Left ventricle myocardium inferior (tissue), 1 donor: ENCODE results near the gene GNB2. TPM values are rescaled to one million over a fixed set of nuclear protein-coding genes. Genes with fewer than 3 reads are reported as not detected.

ENCODE experiments used
- DNase-seq: peaks from one replicate; pipeline ENCODE4 v3.0.0-alpha.2; 2020
- H3K27ac ChIP-seq: fragments of 200-600 bp; replicated peaks from 2 replicates; pipeline ENCODE4 v1.8.0; 2021
- H3K27me3 ChIP-seq: fragments of 200-600 bp; 2 replicates; pipeline ENCODE4 v1.8.0; 2021; ENCODE audit warnings: low read depth
- H3K36me3 ChIP-seq: fragments of 200-600 bp; 2 replicates; pipeline ENCODE4 v1.8.0; 2021
- H3K4me1 ChIP-seq: fragments of 200-600 bp; 2 replicates; pipeline ENCODE4 v1.8.0; 2021
- H3K4me3 ChIP-seq: fragments of 200-600 bp; 2 replicates; pipeline ENCODE4 v1.8.0; 2021; ENCODE audit warnings: mild to moderate bottlenecking, moderate library complexity
- H3K9me3 ChIP-seq: fragments of 200-600 bp; replicated peaks from 2 replicates; pipeline ENCODE4 v1.8.0; 2021
- CTCF ChIP-seq: fragments of 200-600 bp; IDR thresholded peaks from 2 replicates; pipeline ENCODE4 v1.8.0; 2021; ENCODE audit warnings: antibody characterized with exemption, mild to moderate bottlenecking, borderline replicate concordance
- intact Hi-C: fragments of 100-400 bp; cut with micrococcal nuclease; formaldehyde crosslinking; loops from one replicate; pipeline ENCODE4 v1.11.0; 2022
- total RNA-seq: library from RNA; stranded (reverse); fragmentation: NEBNext Ultra II Directional; extraction: Animal tissue kit (Norgen Biotek cat#: 25700); gene quantifications from one replicate; pipeline ENCODE4 v1.2.1, GENCODE V29; 2021
- donor health status: DM: no; HTN: yes; CAD: no; lungs with severe emphysema.

Gene GNB2
- total RNA-seq, 1 donor from 2014 or later = 98.3 TPM

DNA sequence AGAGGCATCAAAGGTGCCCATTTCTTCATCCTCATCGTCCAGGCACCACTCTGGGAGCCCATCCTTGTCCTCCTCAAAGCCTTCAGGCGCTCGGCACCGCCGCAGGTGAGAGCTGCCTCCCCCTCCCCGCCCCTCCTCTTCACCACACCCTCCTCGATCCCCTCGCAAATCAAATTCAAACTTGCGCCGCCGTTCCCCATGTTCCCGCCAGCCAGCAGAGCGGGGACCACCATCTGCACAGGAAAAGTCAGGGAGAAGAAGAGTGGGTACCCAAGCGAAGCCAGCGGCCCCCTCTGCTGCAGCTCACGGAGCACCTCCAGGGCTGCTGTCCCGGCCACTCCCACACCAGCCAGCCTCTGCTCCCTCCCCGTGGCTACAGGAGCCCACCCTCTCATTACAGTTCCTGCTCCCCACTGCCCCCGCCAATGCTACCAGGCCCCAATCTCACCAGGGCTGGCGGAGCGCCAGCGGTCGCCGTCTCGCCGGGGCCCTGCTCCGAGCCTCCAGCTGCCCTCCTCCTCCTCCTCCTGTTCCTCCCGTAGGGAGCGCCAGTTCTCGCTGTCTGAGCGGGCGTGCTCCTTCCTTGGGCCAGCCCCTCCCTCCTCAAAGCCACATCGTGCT, 12.8 kb downstream of the GNB2 start:
- Histone ChIP-seq H3K36me3 (peaks cover 80% of the 10 kb centered on the region), H3K27ac (no peak overlapping the region), H3K4me1 (peaks cover 38% of the 10 kb centered on the region), H3K4me3 (no peak overlapping the region), H3K27me3 (no peaks in the 10 kb centered on the region), H3K9me3 (no peaks in the 10 kb centered on the region)
- no peak for TF ChIP-seq CTCF
- no peak for DNase-seq
- intact Hi-C loops = no loop called here

DNA sequence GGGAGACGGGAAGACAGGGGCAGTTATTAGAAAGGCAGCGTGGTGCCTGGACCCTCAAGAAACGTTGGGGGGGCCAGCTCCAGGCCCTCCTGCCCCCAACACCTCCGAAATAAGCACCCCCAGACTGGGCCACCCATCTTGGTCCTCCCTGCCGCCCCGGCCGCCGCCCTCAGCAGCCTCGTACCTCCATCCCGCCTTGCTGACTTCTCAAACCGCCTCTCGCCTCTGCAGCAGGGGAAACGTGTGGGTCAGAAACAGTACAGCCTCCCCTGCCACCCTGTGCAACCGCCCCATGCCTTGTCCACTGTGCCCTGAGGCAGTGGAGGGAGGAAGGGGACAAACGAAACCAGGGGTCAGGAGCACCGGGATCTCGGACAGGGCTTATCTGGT, 13.3 kb downstream of the GNB2 start:
- TF ChIP-seq CTCF = no peak
- Histone ChIP-seq H3K27me3 (no peaks in the 10 kb centered on the region), H3K36me3 (peaks cover 75% of the 10 kb centered on the region), H3K9me3 (no peaks in the 10 kb centered on the region), H3K27ac (no peak overlapping the region), H3K4me1 (peaks cover 43% of the 10 kb centered on the region), H3K4me3 (no peak overlapping the region)
- intact Hi-C loops = no loop called here
- no peak for DNase-seq

DNA sequence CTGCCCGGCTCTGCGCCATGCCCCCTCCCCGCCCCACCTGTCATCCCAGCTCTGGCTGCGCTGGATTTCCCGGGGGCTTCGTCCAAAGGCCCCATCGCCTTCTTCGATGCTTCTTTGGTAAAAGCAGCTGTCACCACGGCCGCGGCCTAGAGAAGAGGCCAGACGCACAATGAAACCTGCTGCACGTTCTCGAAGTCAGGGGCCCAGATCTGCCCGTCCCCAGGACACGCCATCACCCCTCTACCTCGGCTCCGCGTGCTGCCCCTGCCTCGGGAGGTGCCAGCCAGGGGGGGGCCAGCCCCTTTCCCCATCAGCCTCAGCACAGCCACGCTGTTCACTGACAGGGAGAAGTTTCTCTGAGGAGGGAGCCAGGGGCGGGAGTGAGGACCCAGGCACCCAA, 13.7 kb downstream of the GNB2 start:
- Histone ChIP-seq H3K27ac (no peak overlapping the region), H3K27me3 (no peaks in the 10 kb centered on the region), H3K9me3 (no peaks in the 10 kb centered on the region), H3K4me3 (no peak overlapping the region), H3K4me1 (peaks cover 47% of the 10 kb centered on the region), H3K36me3 (peaks cover 70% of the 10 kb centered on the region)
- intact Hi-C loops = no loop called here
- no peak for DNase-seq
- TF ChIP-seq CTCF = no peak

DNA sequence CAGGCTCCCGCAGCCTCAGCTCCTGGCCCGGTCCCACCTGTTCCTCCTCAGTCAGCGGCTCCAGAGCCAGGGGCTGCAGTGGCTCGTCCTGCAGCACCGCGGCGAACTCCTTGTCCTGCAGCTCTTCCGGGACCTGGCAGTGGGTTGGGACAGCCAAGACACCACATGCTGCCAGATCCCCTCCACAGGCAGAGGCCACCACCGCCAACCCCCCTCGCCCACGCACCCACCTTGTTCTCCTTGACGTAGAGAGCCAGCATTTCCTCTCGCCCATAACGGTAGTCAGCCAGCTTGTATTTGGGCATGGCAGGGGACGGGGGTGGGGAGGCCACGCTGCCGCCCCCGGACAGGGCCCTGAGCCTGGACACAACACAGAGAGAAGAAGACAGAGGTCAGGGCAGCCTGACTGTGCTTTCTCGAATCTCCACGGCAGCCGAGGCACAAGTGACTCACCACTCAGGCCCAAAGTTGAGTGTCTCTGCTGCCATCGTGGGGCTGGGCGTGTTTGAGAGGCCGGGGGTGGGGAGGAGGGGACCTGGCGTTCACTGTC, 14.3 kb downstream of the GNB2 start:
- no peak overlapping the region for H3K27ac ChIP-seq
- H3K4me1 ChIP-seq = peaks cover 53% of the 10 kb centered on the region
- no peaks in the 10 kb centered on the region for H3K27me3 ChIP-seq
- intact Hi-C loops = no loop called here
- DNase-seq = no peak
- no peaks in the 10 kb centered on the region for H3K9me3 ChIP-seq
- no peak for TF ChIP-seq CTCF
- H3K4me3 ChIP-seq = no peak overlapping the region
- H3K36me3 ChIP-seq = peaks cover 65% of the 10 kb centered on the region

DNA sequence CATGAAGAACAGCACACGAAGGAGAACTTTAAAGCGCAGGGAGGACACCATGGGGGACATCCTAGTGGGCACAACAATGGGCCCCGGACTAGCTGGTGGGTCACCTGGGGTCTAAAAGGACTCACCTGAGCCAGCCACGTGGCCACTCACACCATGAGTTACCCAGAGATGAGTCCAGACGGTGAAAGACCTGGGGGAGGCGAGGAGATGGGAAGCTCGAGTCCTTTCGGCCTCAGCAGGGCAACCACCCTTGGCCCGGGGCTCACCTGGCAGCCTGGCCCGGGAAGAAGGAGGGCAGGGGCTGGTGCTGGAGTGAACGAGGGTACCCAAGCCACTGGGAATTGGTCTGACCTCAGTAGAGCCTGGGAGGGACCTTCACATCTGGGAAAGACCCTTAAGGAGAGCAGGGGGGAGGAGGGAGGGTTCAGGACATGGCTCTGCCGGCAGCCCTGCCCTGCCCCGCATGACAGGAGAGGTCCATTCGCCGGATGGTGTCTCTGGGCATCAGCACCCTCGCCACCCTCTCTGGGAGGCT, 14.9 kb downstream of the GNB2 start:
- no peak for DNase-seq
- H3K36me3 ChIP-seq = peaks cover 59% of the 10 kb centered on the region
- intact Hi-C loops = no loop called here
- TF ChIP-seq CTCF = no peak
- no peak overlapping the region for H3K27ac ChIP-seq
- no peaks in the 10 kb centered on the region for H3K9me3 ChIP-seq
- H3K4me3 ChIP-seq = no peak overlapping the region
- H3K4me1 ChIP-seq = peaks cover 59% of the 10 kb centered on the region
- H3K27me3 ChIP-seq = no peaks in the 10 kb centered on the region
